Cardiac muscle cell (in vitro differentiated cells and primary cell): Measurements from ENCODE around the gene RUSC2. TPM values are rescaled to one million over a fixed set of nuclear protein-coding genes. Genes with fewer than 3 reads are reported as not detected.
"Not testable (repeated sequence)": the region's sequence is repeated elsewhere in the genome, so short reads cannot be mapped to it uniquely, and the experiment has no call there.

Experiments used
- DNase-seq, 2 donors: peaks; one replicate each; pipeline versions ENCODE4 v3.0.0 to v3.0.0-alpha.2; 2010 to 2017; ENCODE audit warnings: low read depth in 1 of 2, low spot score in 1 of 2
- H3K27ac ChIP-seq: fragments of 200-600 bp; sonication (generic); 2 replicates; pipeline ENCODE4 v1.5.1; 2016
- H3K27me3 ChIP-seq: fragments of 200-600 bp; sonication (generic); 2 replicates; pipeline ENCODE4 v1.6.0; 2016; ENCODE audit warnings: control low read depth
- H3K36me3 ChIP-seq: fragments of 200-600 bp; sonication (generic); 2 replicates; pipeline ENCODE4 v1.5.1; 2016; ENCODE audit warnings: control low read depth
- H3K4me1 ChIP-seq: fragments of 200-600 bp; sonication (generic); 2 replicates; pipeline ENCODE4 v1.8.1; 2017; ENCODE audit warnings: low read depth, mild to moderate bottlenecking, mixed run types
- H3K4me3 ChIP-seq: fragments of 200-600 bp; sonication (generic); 2 replicates; pipeline ENCODE4 v1.5.1; 2016; ENCODE audit warnings: mild to moderate bottlenecking
- H3K9me3 ChIP-seq: fragments of 200-600 bp; sonication (generic); 2 replicates; pipeline ENCODE4 v1.5.1; 2017; ENCODE audit warnings: low read depth, mild to moderate bottlenecking, control low read depth
- polyA plus RNA-seq: library from polyadenylated mRNA; unstranded; fragments of >200 nt; fragmentation: Nextera tagmentation; extraction: Ambion mirVana; gene quantifications from 2 replicates; pipeline ENCODE4 v1.2.1, GENCODE V29; 2016
- total RNA-seq: library from RNA; depleted of rRNA; stranded (reverse); fragments of >200 nt; gene quantifications from 2 replicates; pipeline ENCODE4 v1.2.3, GENCODE V29; 2016
- TF ChIP-seq, protein P1 (sequence below): IDR thresholded peaks from 2 replicates; pipeline ENCODE4 v1.5.1; 2012; ENCODE audit warnings: low read depth, mild to moderate bottlenecking, low read length

The RUSC2 gene
- total and polyA plus RNA-seq, 2 experiments from 2014 or later: 13.8 to 25.3 TPM

DNA sequence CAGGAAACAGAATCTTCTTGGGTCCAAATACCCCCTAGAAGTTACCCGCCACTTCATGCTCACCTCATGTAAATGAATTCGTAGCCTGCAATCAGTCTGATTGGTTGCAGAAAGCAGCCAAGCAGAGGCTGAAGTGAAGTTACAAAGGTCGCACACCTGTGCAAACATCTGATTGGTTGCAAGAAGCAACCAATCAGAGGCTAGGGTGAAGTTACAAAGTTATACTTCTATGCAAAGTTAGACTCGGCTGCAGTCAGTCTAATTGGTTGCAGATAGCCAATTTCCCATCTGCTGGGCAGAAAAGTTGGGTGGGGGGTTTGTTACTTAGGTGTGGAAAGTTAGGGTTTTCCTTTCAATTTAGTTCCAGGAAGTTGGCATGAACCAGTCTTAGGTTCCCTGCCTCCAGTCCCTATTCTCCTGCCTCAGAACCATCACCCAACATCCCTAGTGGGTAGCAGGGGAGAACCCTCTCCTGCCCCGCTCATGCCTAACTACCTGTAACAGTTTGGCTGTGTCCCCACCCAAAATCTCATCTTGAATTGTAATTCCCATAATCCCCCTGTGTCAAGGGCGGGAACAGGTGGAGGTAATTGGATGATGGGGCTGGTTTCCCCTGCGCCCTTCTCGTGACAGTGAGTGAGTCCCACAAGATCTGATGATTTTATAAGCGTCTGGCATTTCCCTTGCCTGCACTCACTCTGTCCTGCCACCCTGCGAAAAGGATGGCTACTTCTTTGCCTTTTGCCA is 1.2 kb upstream of the RUSC2 start:
- Histone ChIP-seq H3K4me3 (peak overlapping the region; percentile 59), H3K9me3 (no peaks in the 10 kb centered on the region), H3K4me1 (no peaks in the 10 kb centered on the region), H3K36me3 (no peaks in the 10 kb centered on the region), H3K27ac (peak overlapping the region; percentile 90), H3K27me3 (no peaks in the 10 kb centered on the region)
- DNase-seq: no peak
- TF ChIP-seq, protein P1, sequence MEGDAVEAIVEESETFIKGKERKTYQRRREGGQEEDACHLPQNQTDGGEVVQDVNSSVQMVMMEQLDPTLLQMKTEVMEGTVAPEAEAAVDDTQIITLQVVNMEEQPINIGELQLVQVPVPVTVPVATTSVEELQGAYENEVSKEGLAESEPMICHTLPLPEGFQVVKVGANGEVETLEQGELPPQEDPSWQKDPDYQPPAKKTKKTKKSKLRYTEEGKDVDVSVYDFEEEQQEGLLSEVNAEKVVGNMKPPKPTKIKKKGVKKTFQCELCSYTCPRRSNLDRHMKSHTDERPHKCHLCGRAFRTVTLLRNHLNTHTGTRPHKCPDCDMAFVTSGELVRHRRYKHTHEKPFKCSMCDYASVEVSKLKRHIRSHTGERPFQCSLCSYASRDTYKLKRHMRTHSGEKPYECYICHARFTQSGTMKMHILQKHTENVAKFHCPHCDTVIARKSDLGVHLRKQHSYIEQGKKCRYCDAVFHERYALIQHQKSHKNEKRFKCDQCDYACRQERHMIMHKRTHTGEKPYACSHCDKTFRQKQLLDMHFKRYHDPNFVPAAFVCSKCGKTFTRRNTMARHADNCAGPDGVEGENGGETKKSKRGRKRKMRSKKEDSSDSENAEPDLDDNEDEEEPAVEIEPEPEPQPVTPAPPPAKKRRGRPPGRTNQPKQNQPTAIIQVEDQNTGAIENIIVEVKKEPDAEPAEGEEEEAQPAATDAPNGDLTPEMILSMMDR: no peak

DNA sequence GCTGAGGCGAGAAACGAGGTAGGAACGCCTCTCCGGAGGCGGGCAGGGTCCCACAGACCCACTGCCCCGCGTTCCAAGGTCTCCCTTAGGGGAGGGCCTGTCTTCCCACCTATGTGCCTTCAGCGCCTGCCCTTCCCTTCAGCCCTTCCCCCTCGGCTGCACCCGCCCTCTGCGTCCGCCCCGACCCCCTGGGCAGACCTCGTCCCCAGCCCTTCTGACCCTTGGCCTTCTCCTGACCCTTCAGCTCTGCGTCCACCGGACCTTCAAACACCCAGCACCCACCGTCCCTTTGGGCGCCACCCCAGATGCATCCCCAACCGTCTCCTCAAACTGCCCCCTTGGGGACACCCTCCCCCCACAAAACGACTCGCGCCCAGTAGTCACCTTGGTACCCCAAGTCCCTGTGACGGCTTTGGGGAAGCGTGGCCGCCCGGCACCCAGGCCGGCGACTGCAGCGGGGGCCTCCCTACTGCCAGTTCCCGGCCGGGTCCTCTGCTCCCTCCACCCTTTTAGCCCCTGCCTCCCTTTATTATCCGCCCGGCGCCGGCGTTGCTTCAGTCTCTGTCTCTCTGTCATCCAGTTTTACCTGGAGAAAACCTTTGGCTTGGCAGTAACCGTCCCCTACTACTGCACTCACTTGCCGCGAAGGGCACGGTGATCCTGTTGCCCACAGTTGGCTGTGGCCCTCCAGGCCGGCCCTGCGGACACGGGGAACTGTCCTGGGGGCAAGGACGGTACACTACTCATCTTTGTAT is 421 bp downstream of the RUSC2 start:
- H3K36me3 ChIP-seq: no peaks in the 10 kb centered on the region
- peak overlapping the region; percentile 90 for H3K27ac ChIP-seq
- peak in 1 of 2 donors; percentile 27 for DNase-seq
- no peaks in the 10 kb centered on the region for H3K9me3 ChIP-seq
- no peaks in the 10 kb centered on the region for H3K4me1 ChIP-seq
- H3K4me3 ChIP-seq: peak overlapping the region; percentile 59
- no peaks in the 10 kb centered on the region for H3K27me3 ChIP-seq
- TF ChIP-seq, protein P1: no peak

DNA sequence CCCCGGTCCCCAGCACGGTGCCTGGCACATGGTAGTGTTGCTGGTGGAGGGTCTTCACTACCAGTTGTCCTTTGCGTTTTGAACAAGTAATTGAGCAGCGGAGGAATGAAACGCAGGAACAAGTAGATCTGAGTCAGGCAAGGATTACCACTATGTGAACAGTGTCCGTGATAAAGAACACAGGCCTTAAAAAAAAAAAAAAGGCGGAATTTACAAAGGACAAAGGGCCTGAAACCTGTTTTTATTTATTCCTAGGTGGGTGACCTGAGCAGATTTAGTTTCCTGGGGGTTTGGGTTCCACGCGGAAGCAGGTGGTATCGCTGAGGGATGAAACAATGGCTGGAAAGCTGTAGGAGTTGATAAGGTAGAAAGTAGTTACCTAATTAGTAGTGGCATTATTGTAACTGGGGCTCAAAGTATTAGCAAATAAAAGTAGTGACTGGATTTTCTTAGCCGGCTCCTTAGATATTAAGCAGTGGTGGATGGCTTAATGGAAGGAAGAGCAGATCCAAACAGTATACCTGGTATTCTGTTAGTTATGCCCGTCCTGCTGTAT is 1.1 kb downstream of the RUSC2 start:
- TF ChIP-seq, protein P1: no peak
- H3K27me3 ChIP-seq: no peaks in the 10 kb centered on the region
- peak overlapping the region; percentile 90 for H3K27ac ChIP-seq
- H3K9me3 ChIP-seq: no peaks in the 10 kb centered on the region
- no peaks in the 10 kb centered on the region for H3K4me1 ChIP-seq
- peak in 1 of 2 donors; percentile 44 for DNase-seq
- H3K4me3 ChIP-seq: peak overlapping the region; percentile 59
- no peaks in the 10 kb centered on the region for H3K36me3 ChIP-seq

DNA sequence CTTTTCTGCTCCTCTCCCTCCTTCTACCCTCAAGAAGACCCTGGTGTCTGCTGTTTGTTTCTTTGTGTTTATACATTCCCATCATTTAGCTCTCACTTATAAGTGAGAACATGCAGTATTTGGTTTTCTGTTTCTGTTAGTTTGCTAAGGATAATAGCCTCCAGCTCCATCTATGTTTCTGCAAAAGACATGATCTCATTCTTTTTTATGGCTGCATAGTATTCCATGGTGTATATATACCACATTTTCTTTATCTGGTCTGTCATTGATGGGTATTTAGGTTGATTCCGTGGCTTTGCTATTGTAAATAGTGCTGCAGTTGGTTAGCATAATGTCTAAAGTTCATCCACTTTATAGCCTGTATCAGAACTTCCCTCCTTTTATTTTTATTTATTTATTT is 3.2 kb downstream of the RUSC2 start:
- H3K4me3 ChIP-seq, H3K36me3 ChIP-seq, H3K4me1 ChIP-seq, DNase-seq, H3K27me3 ChIP-seq, H3K27ac ChIP-seq, H3K9me3 ChIP-seq: not testable (repeated sequence)

DNA sequence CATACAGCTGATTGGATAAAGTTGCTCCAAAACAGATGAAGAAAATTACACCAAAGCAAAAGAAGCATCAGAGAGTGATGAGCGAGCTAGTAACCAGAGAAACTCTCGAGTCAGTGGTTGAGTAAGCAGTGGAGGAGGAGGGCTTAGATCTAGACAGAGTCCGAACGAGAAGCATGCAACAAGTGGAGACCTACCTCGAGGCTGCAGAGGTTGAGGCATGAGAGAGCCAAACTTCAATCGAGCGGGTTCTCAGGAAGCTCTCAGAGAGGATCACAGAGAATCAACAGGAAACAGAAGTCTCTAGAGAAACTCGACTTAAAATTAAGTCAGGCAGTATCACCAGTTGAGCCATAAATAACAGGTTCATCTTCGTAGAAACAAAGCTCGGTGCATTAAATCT is 6.1 kb downstream of the RUSC2 start:
- Histone ChIP-seq H3K4me3 (no peak overlapping the region), H3K4me1 (no peaks in the 10 kb centered on the region), H3K27ac (no peak overlapping the region), H3K27me3 (no peaks in the 10 kb centered on the region), H3K9me3 (no peaks in the 10 kb centered on the region), H3K36me3 (no peaks in the 10 kb centered on the region)
- no peak for DNase-seq
- TF ChIP-seq, protein P1: no peak

DNA sequence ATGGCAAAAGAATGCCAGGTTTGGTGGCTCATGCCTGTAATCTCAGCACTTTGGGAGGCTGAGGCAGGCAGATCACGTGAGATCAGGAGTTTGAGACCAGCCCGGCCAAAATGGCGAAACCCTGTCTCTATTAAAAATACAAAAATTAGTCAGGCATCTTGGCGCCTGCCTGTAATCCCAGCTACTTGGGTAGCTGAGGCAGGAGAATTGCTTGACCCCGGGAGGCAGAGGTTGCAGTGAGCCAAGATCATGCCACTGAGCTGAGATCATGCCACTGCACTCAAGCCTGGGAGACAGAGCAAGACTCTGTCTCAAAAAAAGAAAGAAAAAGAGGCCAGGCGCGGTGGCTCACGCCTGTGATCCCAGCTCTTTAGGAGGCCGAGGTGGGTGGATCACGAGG is 8.3 kb downstream of the RUSC2 start:
- not testable (repeated sequence) for DNase-seq, H3K9me3 ChIP-seq, H3K4me3 ChIP-seq, H3K27me3 ChIP-seq, H3K27ac ChIP-seq, H3K36me3 ChIP-seq, H3K4me1 ChIP-seq
